Astrocyte (in vitro differentiated cells and primary cell): ENCODE data around the gene SQSTM1.

Experiments used
- EZH2 ChIP-seq: IDR thresholded peaks from 2 replicates; pipeline ENCODE4 v1.6.1; 2012; ENCODE audit warnings: mild to moderate bottlenecking, low read length, inconsistent platforms; ENCODE audit not compliant: insufficient read depth
- TF ChIP-seq, protein P1 (sequence below): IDR thresholded peaks from 2 replicates; pipeline ENCODE4 v1.5.1; 2011; ENCODE audit warnings: low read depth, mild to moderate bottlenecking, inconsistent platforms, low read length, moderate library complexity; ENCODE audit not compliant: insufficient read depth

DNA sequence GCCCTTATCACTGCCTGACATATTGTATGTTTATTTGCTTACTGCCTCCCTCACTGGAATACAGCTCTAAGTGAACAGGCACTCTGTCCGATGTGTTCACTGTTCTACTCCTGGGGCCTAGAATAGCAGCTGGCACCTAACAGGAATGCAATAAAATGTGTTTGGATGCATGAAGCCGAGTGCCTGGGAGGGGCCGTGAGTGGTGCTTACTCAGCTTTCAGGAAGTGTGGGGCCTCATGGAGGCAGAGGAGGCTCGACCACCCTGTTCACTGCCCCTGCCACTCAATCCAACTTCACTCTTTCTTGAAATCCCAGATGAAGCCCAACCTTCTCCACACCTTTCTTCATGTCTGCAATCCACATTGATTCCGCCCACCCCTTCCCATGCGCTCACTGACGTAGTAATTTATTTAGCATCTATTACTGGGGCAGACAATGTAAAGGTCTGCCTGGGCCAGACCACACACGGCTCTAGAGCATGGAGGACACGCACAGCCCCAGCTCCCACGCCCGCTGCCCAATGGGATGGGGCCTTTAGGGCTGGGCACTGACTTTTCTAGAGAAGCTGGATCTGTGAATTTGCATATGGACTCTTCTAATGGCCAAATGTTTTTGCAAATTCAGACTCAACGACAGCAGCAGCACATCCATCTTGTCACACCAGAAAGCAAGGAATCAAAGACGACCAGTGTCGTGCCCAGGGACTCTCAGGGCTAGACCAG is 65.6 kb downstream of the SQSTM1 start:
- TF ChIP-seq, protein P1, sequence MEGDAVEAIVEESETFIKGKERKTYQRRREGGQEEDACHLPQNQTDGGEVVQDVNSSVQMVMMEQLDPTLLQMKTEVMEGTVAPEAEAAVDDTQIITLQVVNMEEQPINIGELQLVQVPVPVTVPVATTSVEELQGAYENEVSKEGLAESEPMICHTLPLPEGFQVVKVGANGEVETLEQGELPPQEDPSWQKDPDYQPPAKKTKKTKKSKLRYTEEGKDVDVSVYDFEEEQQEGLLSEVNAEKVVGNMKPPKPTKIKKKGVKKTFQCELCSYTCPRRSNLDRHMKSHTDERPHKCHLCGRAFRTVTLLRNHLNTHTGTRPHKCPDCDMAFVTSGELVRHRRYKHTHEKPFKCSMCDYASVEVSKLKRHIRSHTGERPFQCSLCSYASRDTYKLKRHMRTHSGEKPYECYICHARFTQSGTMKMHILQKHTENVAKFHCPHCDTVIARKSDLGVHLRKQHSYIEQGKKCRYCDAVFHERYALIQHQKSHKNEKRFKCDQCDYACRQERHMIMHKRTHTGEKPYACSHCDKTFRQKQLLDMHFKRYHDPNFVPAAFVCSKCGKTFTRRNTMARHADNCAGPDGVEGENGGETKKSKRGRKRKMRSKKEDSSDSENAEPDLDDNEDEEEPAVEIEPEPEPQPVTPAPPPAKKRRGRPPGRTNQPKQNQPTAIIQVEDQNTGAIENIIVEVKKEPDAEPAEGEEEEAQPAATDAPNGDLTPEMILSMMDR = no peak
- no peak for TF ChIP-seq EZH2
